IMR-90 (cell line): Measurements from ENCODE around the gene VWA8. TPM values are rescaled to one million over a fixed set of nuclear protein-coding genes. Genes with fewer than 3 reads are reported as not detected.

Experiments used
- ATAC-seq: fragments of 200-7000 bp; cut with Tn5 transposase; 2 replicates; pipeline ENCODE4 v1.9.1; 2020; ENCODE audit warnings: low read depth, mild to moderate bottlenecking, moderate library complexity
- BruUV-seq: library from RNA; stranded (reverse); fragments of 400-500 nt; replicated peaks from 2 replicates; lab custom pipeline; 2021; lab: Mats Ljungman, UMichigan
- CTCF ChIA-PET: fragments of 300-600 bp; formaldehyde crosslinking; extraction: SDS; loops from one replicate; lab custom pipeline; 2021; ENCODE audit warnings: antibody characterized with exemption; lab: Yijun Ruan, JAX
- POLR2A ChIA-PET: fragments of 300-600 bp; sonication (Branson Sonifier 250); formaldehyde crosslinking; loops from one replicate; lab custom pipeline; 2022; ENCODE audit warnings: antibody characterized with exemption; ENCODE audit not compliant: unreplicated experiment; lab: Charles Lee
- DNase-seq: peaks from one replicate; pipeline ENCODE4 v3.0.0; 2013
- H2AFZ ChIP-seq: replicated peaks from 2 replicates; pipeline ENCODE3; 2013; ENCODE audit warnings: low read length, mild to moderate bottlenecking; ENCODE audit not compliant: poor library complexity
- H2AK5ac ChIP-seq: 2 replicates; pipeline ENCODE4 v1.6.1; 2013; ENCODE audit warnings: low read depth, low read length, inconsistent platforms
- H2AK9ac ChIP-seq: replicated peaks from 2 replicates; pipeline ENCODE3; 2013; ENCODE audit warnings: mild to moderate bottlenecking, low read depth, low read length, moderate library complexity; ENCODE audit not compliant: poor library complexity
- H2BK120ac ChIP-seq: 2 replicates; pipeline ENCODE4 v1.6.1; 2013; ENCODE audit warnings: low read depth, low read length, inconsistent platforms
- H2BK15ac ChIP-seq: 3 replicates; pipeline ENCODE4 v1.6.1; 2013; ENCODE audit warnings: low read depth, low read length, inconsistent platforms
- H2BK20ac ChIP-seq: 2 replicates; pipeline ENCODE4 v1.6.1; 2013; ENCODE audit warnings: low read depth, mild to moderate bottlenecking, inconsistent platforms, low read length, moderate library complexity
- H2BK5ac ChIP-seq: 2 replicates; pipeline ENCODE4 v1.6.1; 2013; ENCODE audit warnings: mild to moderate bottlenecking, low read depth, low read length, inconsistent platforms; ENCODE audit not compliant: poor library complexity, severe bottlenecking
- H3K14ac ChIP-seq: replicated peaks from 2 replicates; pipeline ENCODE4 v1.6.1; 2013; ENCODE audit warnings: low read depth, low read length, inconsistent platforms
- H3K18ac ChIP-seq: 2 replicates; pipeline ENCODE4 v1.6.1; 2013; ENCODE audit warnings: low read depth, low read length, control low read depth
- H3K23ac ChIP-seq: 2 replicates; pipeline ENCODE4 v1.6.1; 2013; ENCODE audit warnings: low read depth, low read length, inconsistent platforms
- H3K27ac ChIP-seq: 2 replicates; pipeline ENCODE4 v1.5.1; 2013; ENCODE audit warnings: mild to moderate bottlenecking, control low read depth, low read length; ENCODE audit not compliant: insufficient read depth
- H3K27me3 ChIP-seq: 2 replicates; pipeline ENCODE4 v1.6.1; 2013; ENCODE audit warnings: low read length; ENCODE audit not compliant: control insufficient read depth, insufficient read depth
- H3K36me3 ChIP-seq: 2 replicates; pipeline ENCODE4 v1.6.1; 2013; ENCODE audit warnings: low read length, mixed read lengths; ENCODE audit not compliant: control insufficient read depth, insufficient read depth
- H3K4ac ChIP-seq: 2 replicates; pipeline ENCODE4 v1.6.1; 2013; ENCODE audit warnings: low read depth, low read length, inconsistent platforms
- H3K4me1 ChIP-seq: 2 replicates; pipeline ENCODE4 v1.6.1; 2013; ENCODE audit warnings: low read length, mixed read lengths; ENCODE audit not compliant: control insufficient read depth, insufficient read depth
- H3K4me2 ChIP-seq: 2 replicates; pipeline ENCODE4 v1.6.1; 2013; ENCODE audit warnings: low read depth, mild to moderate bottlenecking, control low read depth, low read length, moderate library complexity
- H3K4me3 ChIP-seq: 2 replicates; pipeline ENCODE4 v1.5.1; 2013; ENCODE audit warnings: low read depth, mild to moderate bottlenecking, control low read depth, low read length, moderate library complexity; ENCODE audit not compliant: insufficient read depth
- H3K56ac ChIP-seq: 2 replicates; pipeline ENCODE4 v1.6.1; 2013; ENCODE audit warnings: low read length, inconsistent platforms; ENCODE audit not compliant: insufficient read depth; ENCODE audit errors: extremely low read depth
- H3K79me1 ChIP-seq, 2 experiments: 2 replicates each; pipeline ENCODE4 v1.6.1; 2013; ENCODE audit warnings: low read length in 2 of 2, inconsistent platforms in 1 of 2, low read depth in 1 of 2
- H3K9ac ChIP-seq: 2 replicates; pipeline ENCODE4 v1.6.1; 2013; ENCODE audit warnings: low read depth, low read length, control low read depth
- H3K9me1 ChIP-seq: 2 replicates; pipeline ENCODE4 v1.6.1; 2013; ENCODE audit warnings: low read length, inconsistent platforms; ENCODE audit not compliant: insufficient read depth
- H3K9me3 ChIP-seq: 2 replicates; pipeline ENCODE4 v1.6.1; 2013; ENCODE audit warnings: low read length; ENCODE audit not compliant: control insufficient read depth, insufficient read depth
- H4K20me1 ChIP-seq: 2 replicates; pipeline ENCODE4 v1.6.1; 2013; ENCODE audit warnings: low read length, inconsistent platforms; ENCODE audit not compliant: insufficient read depth
- H4K5ac ChIP-seq: 2 replicates; pipeline ENCODE4 v1.6.1; 2013; ENCODE audit warnings: mild to moderate bottlenecking, low read depth, low read length, control low read depth
- H4K8ac ChIP-seq, 2 experiments: 2 replicates each; pipeline ENCODE4 v1.6.1; 2013; ENCODE audit warnings: low read depth in 2 of 2, low read length in 2 of 2, control low read depth in 1 of 2, inconsistent platforms in 1 of 2
- H4K91ac ChIP-seq: 2 replicates; pipeline ENCODE4 v1.6.1; 2013; ENCODE audit warnings: low read depth, low read length, inconsistent platforms; ENCODE audit not compliant: insufficient read depth
- CEBPB ChIP-seq: IDR thresholded peaks from 2 replicates; pipeline ENCODE4 v1.6.1; 2012; ENCODE audit warnings: low read depth, low read length, improper control_type of control experiment
- CHD1 ChIP-seq: IDR thresholded peaks from 2 replicates; pipeline ENCODE4 v1.6.1; 2012; ENCODE audit warnings: low read depth, low read length, improper control_type of control experiment
- MXI1 ChIP-seq: IDR thresholded peaks from 2 replicates; pipeline ENCODE4 v1.6.1; 2012; ENCODE audit warnings: low read depth, mild to moderate bottlenecking, low read length, moderate library complexity, borderline replicate concordance
- NFE2L2 ChIP-seq: fragments of 150-350 bp; IDR thresholded peaks from 2 replicates; pipeline ENCODE4 v1.6.1; 2016; ENCODE audit warnings: low read depth, mild to moderate bottlenecking, low read length
- WGBS, 2 experiments: methylation state at CpG; one replicate each; pipeline versions ENCODE4 v1.1.5 to v1.1.7; 2013; ENCODE audit warnings: missing lambda C conversion rate in 2 of 2; ENCODE audit not compliant: insufficient read length in 1 of 2; ENCODE audit errors: extremely low coverage in 2 of 2; 5-methylcytosine and 5-hydroxymethylcytosine counted together
- dilution Hi-C: fragments of 300-500 bp; cut with HindIII; formaldehyde crosslinking; loops from one replicate; pipeline ENCODE4 v1.14.3; 2018; ENCODE audit warnings: low sequenced_read_pairs; ENCODE audit not compliant: unreplicated experiment
- in situ Hi-C: fragments of 300-500 bp; cut with MboI; formaldehyde crosslinking; loops from 3 replicates; pipeline ENCODE4 v1.14.3; 2019; ENCODE audit warnings: low sequenced_read_pairs, inconsistent platforms, mixed read lengths
- intact Hi-C: fragments of 100-400 bp; cut with micrococcal nuclease; formaldehyde crosslinking; loops from 2 replicates; pipeline ENCODE4 v1.10.0; 2022
- polyA plus RNA-seq, 3 experiments: library from polyadenylated mRNA; depleted of rRNA; stranded (reverse); fragments of >200 nt; gene quantifications; 2 replicates each; pipeline ENCODE4 v1.2.3, GENCODE V29; 2012; ENCODE audit warnings: low replicate concordance in 1 of 3
- total RNA-seq: library from RNA; depleted of rRNA; stranded (reverse); fragments of >200 nt; gene quantifications from 2 replicates; pipeline ENCODE4 v1.2.3, GENCODE V29; 2012

Gene VWA8
- total and polyA plus RNA-seq, 2 of the 4 experiments (the other 2 are of a cell fraction), result 5.9 to 18.3 TPM

GRCh38 chr13:41917641-41918040, 43.3 kb downstream of the VWA8 start:
- peaks cover 23 to 33% of the 10 kb centered on the region in 2 experiments for H3K79me1 ChIP-seq
- peak overlapping the region in 1 of 2 experiments; percentile 58; a peak in 1 of 4 replicates for H4K8ac ChIP-seq
- intact Hi-C loops (loop anchor here (5.0 kb wide), 1 partner anchor 125 kb away; no protein-coding TSS in a partner anchor), dilution Hi-C loops (no loop called here), in situ Hi-C loops (no loop called here)
- DNase-seq (peak; percentile 88), ATAC-seq (peak; percentile 56)
- peaks cover 21% of the 10 kb centered on the region for H3K9me1 ChIP-seq
- no peaks in the 10 kb centered on the region for H3K36me3 ChIP-seq
- H3K18ac ChIP-seq, result peak overlapping the region; percentile 27; the same call in 1 of the 2 replicates
- H3K4me3 ChIP-seq, result no peak overlapping the region
- H2AK9ac ChIP-seq, result peak overlapping the region; percentile 84
- peak overlapping the region; percentile 85; the same call in 1 of the 2 replicates for H2BK120ac ChIP-seq
- no peak overlapping the region for H4K91ac ChIP-seq
- no peak overlapping the region for H3K56ac ChIP-seq
- peak overlapping the region; percentile 75; the same call in 1 of the 2 replicates for H3K4ac ChIP-seq
- ChIA-PET CTCF (interaction anchor here (0.6 kb wide), 1 partner anchor 515 kb away, joined by 4 read pairs; no protein-coding TSS in a partner anchor), POLR2A (no interaction called here)
- TF ChIP-seq MXI1 (no peak), CEBPB (peak; percentile 55), NFE2L2 (no peak), CHD1 (no peak)
- peaks cover 13% of the 10 kb centered on the region; the same call in 1 of the 2 replicates for H4K20me1 ChIP-seq
- no CpG with 5 or more reads among the region's 1 CpG for WGBS, 2 experiments
- no peak overlapping the region for H2AFZ ChIP-seq
- H4K5ac ChIP-seq, result peak overlapping the region; percentile 7; the same call in 1 of the 2 replicates
- peaks cover 11% of the 10 kb centered on the region for H3K4me1 ChIP-seq
- 0 out of 2 replicates have a peak overlapping the region, but pooled peaks have one; percentile 56 for H3K23ac ChIP-seq
- peak overlapping the region; percentile 52; the same call in 1 of the 2 replicates for H3K4me2 ChIP-seq
- peak overlapping the region; percentile 38; the same call in 1 of the 2 replicates for H2AK5ac ChIP-seq
- H3K9ac ChIP-seq, result no peak overlapping the region
- peak overlapping the region; percentile 85 for H2BK5ac ChIP-seq
- no peak overlapping the region for H3K27ac ChIP-seq
- no peaks in the 10 kb centered on the region for H3K27me3 ChIP-seq
- peak overlapping the region; percentile 78 for H3K14ac ChIP-seq
- H2BK15ac ChIP-seq, result no peak overlapping the region; the same call in 2 of the 3 replicates
- H3K9me3 ChIP-seq, result no peaks in the 10 kb centered on the region
- BruUV-seq, result no TSS peak
- H2BK20ac ChIP-seq, result peak overlapping the region; percentile 79
